Astrocyte (in vitro differentiated cells and primary cell): ENCODE measurements around the gene GPD2. TPM values are rescaled to one million over a fixed set of nuclear protein-coding genes. Genes with fewer than 3 reads are reported as not detected.
"Not testable (repeated sequence)": the region's sequence is repeated elsewhere in the genome, so short reads cannot be mapped to it uniquely, and the experiment has no call there.

Experiments
- DNase-seq: peaks from one replicate; pipeline ENCODE4 v3.0.0-alpha.2; 2010; ENCODE audit warnings: low read depth
- FAIRE-seq: peaks from 2 replicates; lab custom pipeline; 2011; peaks lifted over from hg19 to GRCh38; lab: Jason Lieb, UNC
- H2AFZ ChIP-seq: 2 replicates; pipeline ENCODE4 v1.6.0; 2012; ENCODE audit warnings: low read depth, low read length, inconsistent platforms
- H3K27ac ChIP-seq: 2 replicates; pipeline ENCODE4 v1.5.1; 2011; ENCODE audit warnings: low read depth, low read length, inconsistent platforms
- H3K27me3 ChIP-seq: 2 replicates; pipeline ENCODE4 v1.6.0; 2011; ENCODE audit warnings: low read length, inconsistent platforms; ENCODE audit not compliant: insufficient read depth
- H3K36me3 ChIP-seq: 2 replicates; pipeline ENCODE4 v1.5.1; 2011; ENCODE audit warnings: low read length, inconsistent platforms; ENCODE audit not compliant: insufficient read depth
- H3K4me1 ChIP-seq: 2 replicates; pipeline ENCODE4 v1.5.1; 2011; ENCODE audit warnings: low read length, inconsistent platforms; ENCODE audit not compliant: insufficient read depth
- H3K4me2 ChIP-seq: 2 replicates; pipeline ENCODE4 v1.6.0; 2012; ENCODE audit warnings: low read length, inconsistent platforms
- H3K4me3 ChIP-seq: 2 replicates; pipeline ENCODE4 v1.5.1; 2011; ENCODE audit warnings: low read depth, mild to moderate bottlenecking, low read length, inconsistent platforms; ENCODE audit not compliant: insufficient read depth
- H3K79me2 ChIP-seq: 2 replicates; pipeline ENCODE4 v1.6.0; 2012; ENCODE audit warnings: mild to moderate bottlenecking, low read length, inconsistent platforms; ENCODE audit not compliant: insufficient read depth
- H3K9ac ChIP-seq: 2 replicates; pipeline ENCODE4 v1.6.0; 2012; ENCODE audit warnings: mild to moderate bottlenecking, low read length, inconsistent platforms
- H3K9me3 ChIP-seq: 2 replicates; pipeline ENCODE4 v1.5.1; 2012; ENCODE audit warnings: low read depth, mild to moderate bottlenecking, low read length, inconsistent platforms; ENCODE audit not compliant: insufficient read depth
- H4K20me1 ChIP-seq: 2 replicates; pipeline ENCODE4 v1.6.0; 2012; ENCODE audit warnings: low read length, inconsistent platforms; ENCODE audit not compliant: insufficient read depth
- H3K27ac Mint-ChIP-seq: one replicate; pipeline ENCODE4 v1.8.0; 2021; ENCODE audit warnings: mild to moderate bottlenecking, mixed read lengths; ENCODE audit not compliant: unreplicated experiment
- H3K27me3 Mint-ChIP-seq: one replicate; pipeline ENCODE4 v1.8.0; 2021; ENCODE audit warnings: low read depth, mixed read lengths; ENCODE audit not compliant: unreplicated experiment
- H3K36me3 Mint-ChIP-seq: one replicate; pipeline ENCODE4 v1.8.0; 2021; ENCODE audit warnings: low read depth, mixed read lengths; ENCODE audit not compliant: unreplicated experiment
- H3K4me1 Mint-ChIP-seq: one replicate; pipeline ENCODE4 v1.8.0; 2021; ENCODE audit warnings: low read depth, mixed read lengths; ENCODE audit not compliant: unreplicated experiment
- H3K4me3 Mint-ChIP-seq: one replicate; pipeline ENCODE4 v1.8.0; 2021; ENCODE audit warnings: mild to moderate bottlenecking, moderate library complexity, mixed read lengths; ENCODE audit not compliant: unreplicated experiment
- H3K9me3 Mint-ChIP-seq: one replicate; pipeline ENCODE4 v1.8.0; 2021; ENCODE audit warnings: mild to moderate bottlenecking, mixed read lengths; ENCODE audit not compliant: unreplicated experiment
- CTCF ChIP-seq: IDR thresholded peaks from 2 replicates; pipeline ENCODE4 v1.5.1; 2011; ENCODE audit warnings: low read depth, mild to moderate bottlenecking, inconsistent platforms, low read length, moderate library complexity; ENCODE audit not compliant: insufficient read depth
- EZH2 ChIP-seq: IDR thresholded peaks from 2 replicates; pipeline ENCODE4 v1.6.1; 2012; ENCODE audit warnings: mild to moderate bottlenecking, low read length, inconsistent platforms; ENCODE audit not compliant: insufficient read depth
- total RNA-seq: library from RNA; stranded (reverse); gene quantifications from 2 replicates; pipeline ENCODE4 v1.2.1, GENCODE V29; 2021

Gene GPD2
- total RNA-seq, 1 donor from 2014 or later: 29.0 TPM

GRCh38 chr2:156518138-156518537 is 82.0 kb downstream of the GPD2 start:
- Histone ChIP-seq H3K27ac (no peak overlapping the region), H3K9me3 (no peaks in the 10 kb centered on the region), H3K4me3 (no peak overlapping the region), H3K4me1 (no peaks in the 10 kb centered on the region), H3K36me3 (no peaks in the 10 kb centered on the region), H3K9ac (no peak overlapping the region), H2AFZ (no peak overlapping the region), H3K79me2 (no peaks in the 10 kb centered on the region), H3K4me2 (no peak overlapping the region), H4K20me1 (no peaks in the 10 kb centered on the region), H3K27me3 (no peaks in the 10 kb centered on the region)
- no peak overlapping the region for H3K27ac Mint-ChIP-seq
- H3K36me3 Mint-ChIP-seq: peaks cover 2% of the 10 kb centered on the region
- FAIRE-seq (no peak), DNase-seq (no peak)
- no peaks in the 10 kb centered on the region for H3K27me3 Mint-ChIP-seq
- TF ChIP-seq EZH2 (no peak), CTCF (no peak)
- H3K9me3 Mint-ChIP-seq: no peaks in the 10 kb centered on the region
- no peak overlapping the region for H3K4me3 Mint-ChIP-seq
- no peaks in the 10 kb centered on the region for H3K4me1 Mint-ChIP-seq

GRCh38 chr2:156522864-156523440 is 86.8 kb downstream of the GPD2 start:
- Histone ChIP-seq H2AFZ (no peak overlapping the region), H4K20me1 (no peaks in the 10 kb centered on the region), H3K27me3 (no peaks in the 10 kb centered on the region), H3K79me2 (no peaks in the 10 kb centered on the region), H3K27ac (no peak overlapping the region), H3K9me3 (no peaks in the 10 kb centered on the region), H3K9ac (no peak overlapping the region), H3K36me3 (no peaks in the 10 kb centered on the region), H3K4me3 (no peak overlapping the region), H3K4me2 (no peak overlapping the region), H3K4me1 (no peaks in the 10 kb centered on the region)
- no peaks in the 10 kb centered on the region for H3K36me3 Mint-ChIP-seq
- TF ChIP-seq CTCF (no peak), EZH2 (no peak)
- H3K9me3 Mint-ChIP-seq: no peaks in the 10 kb centered on the region
- H3K27me3 Mint-ChIP-seq: no peaks in the 10 kb centered on the region
- no peak for DNase-seq
- H3K27ac Mint-ChIP-seq: no peak overlapping the region
- H3K4me3 Mint-ChIP-seq: no peak overlapping the region
- no peak for FAIRE-seq
- H3K4me1 Mint-ChIP-seq: no peaks in the 10 kb centered on the region

GRCh38 chr2:156526950-156527636 is 90.9 kb downstream of the GPD2 start:
- TF ChIP-seq EZH2: no peak
- TF ChIP-seq CTCF: no peak
- no peaks in the 10 kb centered on the region for H3K9me3 ChIP-seq
- no peaks in the 10 kb centered on the region for H3K27me3 Mint-ChIP-seq
- no peaks in the 10 kb centered on the region for H4K20me1 ChIP-seq
- H3K27me3 ChIP-seq: no peaks in the 10 kb centered on the region
- no peak overlapping the region for H3K4me2 ChIP-seq
- H3K79me2 ChIP-seq: no peaks in the 10 kb centered on the region
- H3K36me3 Mint-ChIP-seq: no peaks in the 10 kb centered on the region
- no peak overlapping the region for H3K27ac Mint-ChIP-seq
- no peaks in the 10 kb centered on the region for H3K4me1 Mint-ChIP-seq
- H2AFZ ChIP-seq: no peak overlapping the region
- H3K9ac ChIP-seq: no peak overlapping the region
- no peak overlapping the region for H3K4me3 Mint-ChIP-seq
- H3K27ac ChIP-seq: no peak overlapping the region
- DNase-seq: no peak
- no peak for FAIRE-seq
- H3K4me3 ChIP-seq: no peak overlapping the region
- no peaks in the 10 kb centered on the region for H3K4me1 ChIP-seq
- H3K9me3 Mint-ChIP-seq: no peaks in the 10 kb centered on the region
- H3K36me3 ChIP-seq: no peaks in the 10 kb centered on the region

GRCh38 chr2:156528583-156528982 is 92.4 kb downstream of the GPD2 start:
- not testable (repeated sequence) for H3K4me1 ChIP-seq, H3K9me3 ChIP-seq, H3K36me3 ChIP-seq, FAIRE-seq, H3K27me3 Mint-ChIP-seq, H3K27ac Mint-ChIP-seq, DNase-seq, H3K4me3 Mint-ChIP-seq, H3K4me3 ChIP-seq, H3K9ac ChIP-seq, H2AFZ ChIP-seq, H3K27ac ChIP-seq, H4K20me1 ChIP-seq, H3K27me3 ChIP-seq, H3K36me3 Mint-ChIP-seq, H3K4me2 ChIP-seq, H3K4me1 Mint-ChIP-seq, H3K79me2 ChIP-seq, H3K9me3 Mint-ChIP-seq
